Skeletal muscle cell (primary cell): ENCODE results near the gene WWOX.

Source experiments
- DNase-seq: peaks from one replicate; pipeline ENCODE4 v3.0.0-alpha.2; 2010; ENCODE audit warnings: low read depth
- H3K4me3 ChIP-seq: 2 replicates; pipeline ENCODE4 v1.5.1; 2011; ENCODE audit warnings: low read depth, mild to moderate bottlenecking, control low read depth, low read length, moderate library complexity

The WWOX gene

GRCh38 chr16:78976212-78976611, 876.8 kb downstream of the WWOX start:
- H3K4me3 ChIP-seq, result no peak overlapping the region
- DNase-seq, result no peak

- H3K4me3 ChIP-seq, result no peak overlapping the region
- no peak for DNase-seq
Observed at GRCh38 chr16:78980825-78981224, 881.4 kb downstream of the WWOX start.

GRCh38 chr16:78982096-78982744, 882.8 kb downstream of the WWOX start:
- DNase-seq, result no peak
- H3K4me3 ChIP-seq, result no peak overlapping the region

- no peak overlapping the region for H3K4me3 ChIP-seq
Observed at GRCh38 chr16:78984324-78984723, 884.9 kb downstream of the WWOX start.

DNA sequence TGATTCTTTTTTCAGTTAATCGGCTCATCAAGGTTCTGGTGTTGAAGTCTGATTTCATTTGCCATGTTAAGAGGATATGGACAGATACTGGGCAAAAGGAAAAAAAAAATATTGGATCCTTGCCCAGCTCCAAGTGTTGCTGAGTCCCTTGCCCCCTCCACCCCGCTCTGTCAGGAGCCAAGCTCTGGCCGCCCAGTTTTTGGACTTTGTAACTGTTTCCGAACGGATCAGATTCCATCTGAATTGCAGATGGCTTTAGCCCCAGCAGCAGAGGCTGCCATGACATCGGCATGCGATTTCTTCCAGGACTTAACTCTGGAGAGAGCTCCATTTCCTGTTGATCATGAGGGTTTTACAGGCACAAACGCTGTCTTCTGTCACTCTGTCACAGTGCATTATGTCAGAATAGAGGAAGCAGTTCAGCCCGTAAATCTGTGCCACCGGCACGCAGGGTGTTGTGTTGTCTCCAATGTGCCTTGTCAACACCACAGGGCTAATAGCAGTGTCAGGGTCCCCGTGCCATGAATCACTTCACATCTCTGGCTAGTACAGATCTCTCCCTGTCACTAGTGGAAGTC, 885.5 kb downstream of the WWOX start:
- no peak overlapping the region for H3K4me3 ChIP-seq
- DNase-seq, result no peak

More at GRCh38 chr16:78984324-78984723, 884.9 kb downstream of the WWOX start:
- no peak for DNase-seq

- no peak for DNase-seq
- no peak overlapping the region for H3K4me3 ChIP-seq
Observed at GRCh38 chr16:78985716-78986605, 886.5 kb downstream of the WWOX start.

GRCh38 chr16:78987666-78988065, 888.2 kb downstream of the WWOX start:
- DNase-seq, result no peak
- H3K4me3 ChIP-seq, result no peak overlapping the region

DNA sequence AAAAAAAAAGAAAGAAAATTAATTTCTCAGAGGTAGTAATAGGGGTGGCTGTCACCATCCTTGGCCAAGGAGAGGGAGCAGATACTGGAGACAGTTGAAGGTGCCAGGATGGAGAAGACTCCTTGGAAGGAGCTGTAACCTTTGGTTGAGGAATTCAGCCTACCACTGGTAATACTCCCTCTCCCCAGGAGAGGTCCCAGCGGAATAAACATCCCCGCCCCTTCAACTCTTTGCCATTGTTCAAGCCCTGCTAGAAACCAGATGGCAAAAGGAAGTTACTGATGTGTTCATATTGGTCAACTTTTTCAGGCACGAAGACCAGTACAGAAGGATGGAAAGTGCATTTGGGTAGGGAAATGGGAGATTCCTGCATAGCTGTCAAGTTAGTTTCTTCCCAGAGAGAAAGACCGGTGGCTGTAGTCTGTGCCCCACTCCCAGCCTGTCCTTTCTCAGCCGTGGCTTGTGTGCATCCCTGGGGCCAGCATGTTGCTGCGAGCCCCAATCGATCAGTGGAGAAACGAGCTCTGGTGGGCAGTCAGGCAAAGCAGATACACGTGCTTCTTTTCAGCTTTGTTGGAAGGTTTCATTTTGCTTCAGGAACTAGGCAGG, 889.0 kb downstream of the WWOX start:
- no peak for DNase-seq
- H3K4me3 ChIP-seq, result no peak overlapping the region

- H3K4me3 ChIP-seq, result no peak overlapping the region
- no peak for DNase-seq
Observed at GRCh38 chr16:78990309-78990701, 890.9 kb downstream of the WWOX start.

- no peak overlapping the region for H3K4me3 ChIP-seq
- no peak for DNase-seq
Observed at GRCh38 chr16:78992001-78992400, 892.5 kb downstream of the WWOX start.

GRCh38 chr16:78993346-78993745, 893.9 kb downstream of the WWOX start:
- H3K4me3 ChIP-seq, result no peak overlapping the region
- no peak for DNase-seq

- DNase-seq, result no peak
Observed at GRCh38 chr16:78994135-78994745, 894.8 kb downstream of the WWOX start.

GRCh38 chr16:78995441-78995840, 896.0 kb downstream of the WWOX start:
- H3K4me3 ChIP-seq, result no peak overlapping the region
- no peak for DNase-seq

More at GRCh38 chr16:78994135-78994745, 894.8 kb downstream of the WWOX start:
- no peak overlapping the region for H3K4me3 ChIP-seq

DNA sequence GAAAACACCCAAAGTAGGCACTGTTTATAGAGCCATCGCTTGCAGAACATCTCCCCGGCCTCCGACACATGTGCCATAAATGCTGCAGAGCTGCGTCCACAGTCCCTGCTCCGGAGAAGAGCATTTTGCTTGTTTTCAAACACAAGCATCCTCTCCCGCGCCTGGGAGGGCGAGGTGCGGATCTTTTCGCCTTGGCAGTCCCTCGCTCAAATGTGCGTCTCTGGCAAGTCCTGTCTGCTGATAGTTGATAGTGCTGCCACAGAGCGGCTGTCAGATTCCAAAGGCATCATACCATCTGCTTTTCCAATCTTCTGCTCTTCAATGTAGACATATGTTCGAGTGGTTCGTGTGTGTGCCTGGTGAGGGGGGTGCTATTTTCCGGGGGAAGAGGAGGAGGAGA, 897.3 kb downstream of the WWOX start:
- no peak overlapping the region for H3K4me3 ChIP-seq
- no peak for DNase-seq

DNA sequence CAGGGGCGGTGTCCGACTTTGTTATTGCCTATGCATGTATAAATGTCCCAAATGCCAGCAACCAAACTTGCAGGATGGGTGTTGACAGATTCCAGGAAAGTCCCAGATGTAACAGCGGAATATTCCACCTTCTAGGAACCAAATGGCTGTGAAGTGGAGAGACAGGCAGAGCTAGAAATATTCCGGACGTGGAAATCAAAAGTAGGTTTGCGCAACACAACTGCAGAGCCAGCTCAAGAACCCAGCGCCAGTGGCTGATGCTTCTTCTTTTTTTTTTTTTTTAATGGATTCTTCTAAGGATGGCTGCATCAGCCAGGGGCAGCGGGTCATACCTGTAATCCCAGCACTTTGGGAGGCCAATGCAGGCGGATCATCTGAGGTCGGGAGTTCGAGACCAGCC, 899.4 kb downstream of the WWOX start:
- DNase-seq, result no peak
- H3K4me3 ChIP-seq, result no peak overlapping the region

DNA sequence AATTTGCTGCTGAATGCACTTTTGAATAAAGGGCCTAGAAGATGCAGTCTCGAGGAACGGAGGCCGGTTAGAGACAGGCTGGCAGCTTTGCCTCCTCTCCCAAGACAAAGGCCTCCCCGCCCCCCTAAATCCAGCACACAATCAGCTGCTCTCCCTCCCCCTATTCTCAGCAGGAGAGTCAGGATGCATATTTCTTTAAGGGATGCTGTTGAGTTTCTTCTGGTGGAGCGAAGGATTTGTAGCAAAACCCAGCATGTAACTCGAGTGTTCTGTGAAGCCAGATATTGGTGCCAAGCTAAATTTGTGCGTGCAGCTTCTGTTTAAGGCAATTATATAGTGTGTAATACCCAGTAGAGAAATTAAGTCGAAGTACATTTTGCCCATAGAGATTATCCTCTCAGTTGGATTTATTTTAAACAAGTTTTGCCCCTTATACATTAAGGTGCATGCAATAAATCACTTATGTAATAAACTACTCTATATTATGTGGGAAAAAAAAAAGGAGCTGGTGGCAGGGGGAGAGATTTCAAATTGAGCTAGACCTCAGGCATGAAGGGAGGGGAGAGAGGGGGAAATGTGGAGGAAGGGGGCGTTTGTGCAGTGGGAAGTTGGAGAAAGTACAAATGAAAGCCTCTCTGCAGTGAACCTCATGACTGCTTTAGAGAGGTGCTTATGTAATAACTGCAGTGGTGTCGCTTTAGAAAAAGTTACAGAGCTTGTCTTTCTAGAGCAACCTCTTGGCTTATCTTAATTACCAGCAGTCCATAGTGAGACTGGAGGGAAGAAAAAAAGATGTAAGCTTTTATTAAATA, 901.9 kb downstream of the WWOX start:
- no peak overlapping the region for H3K4me3 ChIP-seq
- DNase-seq, result no peak

- H3K4me3 ChIP-seq, result no peak overlapping the region
- no peak for DNase-seq
Observed at GRCh38 chr16:79003026-79003609, 903.7 kb downstream of the WWOX start.

DNA sequence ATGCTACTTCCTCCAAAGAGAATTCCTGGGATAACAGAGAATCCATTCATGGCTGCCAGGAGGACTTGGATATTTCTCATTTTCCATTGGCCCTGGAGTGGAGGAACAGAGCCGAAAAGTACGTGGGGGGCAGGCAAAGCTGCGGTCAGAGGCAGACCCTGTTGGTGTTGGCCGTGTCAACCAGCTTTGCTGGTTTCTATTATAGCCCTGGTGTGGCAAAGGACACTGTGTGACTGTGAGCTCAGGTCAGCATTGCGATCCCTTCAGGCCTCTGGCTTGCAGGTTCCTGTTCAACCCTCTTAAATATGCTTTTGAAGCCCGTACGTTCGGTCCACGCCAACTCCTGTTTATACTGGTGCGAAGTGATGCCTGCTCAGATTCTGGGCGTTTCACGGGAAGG, 904.9 kb downstream of the WWOX start:
- no peak for DNase-seq
- H3K4me3 ChIP-seq, result no peak overlapping the region

DNA sequence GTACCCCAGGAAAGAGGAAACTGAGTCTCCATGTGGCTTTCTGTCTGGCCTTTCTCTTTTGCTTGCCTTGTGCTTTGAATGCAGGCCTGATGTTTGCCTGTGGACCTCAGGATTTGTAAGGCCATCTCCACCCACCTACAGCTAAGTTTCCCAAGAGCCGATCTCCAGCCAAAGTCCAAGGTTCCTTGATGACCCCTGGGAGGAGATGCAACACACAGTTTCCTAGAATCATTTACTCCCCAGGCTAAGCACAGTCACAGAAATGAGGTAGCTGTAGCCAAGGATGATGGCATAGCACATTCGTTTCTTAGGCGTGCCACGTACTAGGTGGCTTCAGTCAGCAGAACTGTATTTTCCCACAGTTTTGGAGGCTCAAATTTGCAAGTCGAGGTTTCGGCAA, 905.6 kb downstream of the WWOX start:
- H3K4me3 ChIP-seq, result no peak overlapping the region
- no peak for DNase-seq
